Activated B cell treated with CpG ODN at 0.5 μM for 24 hours (primary cell): ENCODE data around the gene AMY2A. TPM values are rescaled to one million over a fixed set of nuclear protein-coding genes. Genes with fewer than 3 reads are reported as not detected.
"Not testable (repeated sequence)": the region's sequence is repeated elsewhere in the genome, so short reads cannot be mapped to it uniquely, and the experiment has no call there.

Experiments
- ATAC-seq: fragments of 200-7000 bp; cut with Tn5 transposase; one replicate; pipeline ENCODE4 v1.10.0; 2021; ENCODE audit warnings: low read depth, mild to moderate bottlenecking, moderate library complexity
- CTCF ChIA-PET: fragments of 350-600 bp; sonication (Branson Sonifier 250); formaldehyde crosslinking; loops from one replicate; lab custom pipeline; 2021; ENCODE audit warnings: antibody characterized with exemption; lab: Charles Lee
- POLR2A ChIA-PET: fragments of 350-600 bp; sonication (Branson Sonifier 250); formaldehyde crosslinking; loops from one replicate; lab custom pipeline; 2021; ENCODE audit warnings: antibody characterized with exemption; lab: Charles Lee
- DNase-seq: peaks from one replicate; pipeline ENCODE4 v3.0.0; 2022
- H3K27ac Mint-ChIP-seq: one replicate; pipeline ENCODE4 v1.8.0; 2020; ENCODE audit warnings: mixed read lengths
- H3K27me3 Mint-ChIP-seq: one replicate; pipeline ENCODE4 v1.8.0; 2021; ENCODE audit warnings: mixed read lengths
- H3K36me3 Mint-ChIP-seq: one replicate; pipeline ENCODE4 v1.8.0; 2021; ENCODE audit warnings: low read depth, mixed read lengths
- H3K4me1 Mint-ChIP-seq: one replicate; pipeline ENCODE4 v1.8.0; 2021; ENCODE audit warnings: mixed read lengths
- H3K4me3 Mint-ChIP-seq: one replicate; pipeline ENCODE4 v1.8.0; 2020; ENCODE audit warnings: mild to moderate bottlenecking, mixed read lengths
- H3K9me3 Mint-ChIP-seq: one replicate; pipeline ENCODE4 v1.8.0; 2020; ENCODE audit warnings: mixed read lengths
- CTCF ChIP-seq: fragments of 200-600 bp; IDR thresholded peaks from one replicate; pipeline ENCODE4 v1.8.0; 2022; ENCODE audit warnings: antibody characterized with exemption, mild to moderate bottlenecking
- intact Hi-C: fragments of 100-400 bp; cut with micrococcal nuclease; formaldehyde crosslinking; loops from one replicate; pipeline ENCODE4 v1.15.1; 2024
- total RNA-seq: library from RNA; stranded (reverse); gene quantifications from 2 replicates; pipeline ENCODE4 v1.2.3, GENCODE V29; 2022

Gene AMY2A
- total RNA-seq = not detected in 2 replicates

GRCh38 chr1:103616994-103617477 is at the start of gene AMY2A:
Gene AMY2A (plus strand): TSS chr1:103617427. CDS start chr1:103617441, 14 bp downstream.
- CTCF ChIA-PET, H3K27me3 Mint-ChIP-seq, ATAC-seq, H3K9me3 Mint-ChIP-seq, DNase-seq, H3K27ac Mint-ChIP-seq, H3K4me1 Mint-ChIP-seq, H3K4me3 Mint-ChIP-seq, POLR2A ChIA-PET, H3K36me3 Mint-ChIP-seq, intact Hi-C loops: not testable (repeated sequence)

- POLR2A ChIA-PET = no interaction called here
- peaks cover 16% of the 10 kb centered on the region for H3K36me3 Mint-ChIP-seq
- intact Hi-C loops = no loop called here
- TF ChIP-seq CTCF = no peak
- no peak for ATAC-seq
- no peak for DNase-seq
- H3K4me3 Mint-ChIP-seq = no peak overlapping the region
- H3K27me3 Mint-ChIP-seq = no peaks in the 10 kb centered on the region
- H3K9me3 Mint-ChIP-seq = no peaks in the 10 kb centered on the region
- H3K27ac Mint-ChIP-seq = no peak overlapping the region
- CTCF ChIA-PET = no interaction called here
- no peaks in the 10 kb centered on the region for H3K4me1 Mint-ChIP-seq
Observed at GRCh38 chr1:103569493-103569892, 47.7 kb upstream of the AMY2A start.

DNA sequence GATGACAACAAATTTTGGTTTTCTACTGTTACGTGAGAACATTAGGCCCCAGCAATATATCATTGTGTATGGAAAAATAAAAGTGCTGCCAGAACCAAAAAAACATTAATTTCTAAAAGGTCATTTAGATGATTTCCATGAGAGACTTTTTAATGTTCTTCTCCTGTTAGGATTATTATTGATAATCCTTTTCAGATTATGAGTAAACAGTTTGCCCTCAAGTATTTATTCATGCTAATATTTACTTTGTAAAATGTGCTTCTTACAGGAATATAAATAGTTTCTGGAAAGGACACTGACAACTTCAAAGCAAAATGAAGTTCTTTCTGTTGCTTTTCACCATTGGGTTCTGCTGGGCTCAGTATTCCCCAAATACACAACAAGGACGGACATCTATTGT is 45.9 kb upstream of the AMY2A start, which contains the start of gene AMY2B:
TSS of gene AMY2B (plus strand) at position 301 of the 400 bp plus-strand sequence. CDS start at position 315, 14 bp downstream.
- H3K27ac Mint-ChIP-seq, POLR2A ChIA-PET, intact Hi-C loops, ATAC-seq, H3K4me3 Mint-ChIP-seq, H3K4me1 Mint-ChIP-seq, H3K9me3 Mint-ChIP-seq, CTCF ChIA-PET, H3K27me3 Mint-ChIP-seq, DNase-seq: not testable (repeated sequence)
- peaks cover 17% of the 10 kb centered on the region for H3K36me3 Mint-ChIP-seq

DNA sequence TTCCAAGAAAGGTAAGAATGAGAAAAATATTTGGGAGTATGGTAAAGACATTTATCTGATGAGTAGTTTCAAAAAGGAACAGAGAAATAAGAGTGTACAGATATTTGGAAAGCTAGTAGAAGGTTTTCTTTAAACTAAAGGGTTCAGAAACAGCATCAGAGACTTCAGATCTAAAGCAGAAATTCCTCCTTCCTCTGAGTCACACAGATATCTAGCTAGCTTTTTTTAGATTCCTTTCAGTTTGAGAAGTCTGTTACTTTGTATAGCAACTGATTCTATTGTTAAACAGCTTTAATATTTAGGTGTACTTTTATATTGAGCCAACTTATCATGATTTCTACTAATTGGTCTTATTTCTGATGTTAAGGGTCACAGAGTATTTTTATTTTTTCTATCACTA is 41.2 kb upstream of the AMY2A start:
- Mint-ChIP-seq H3K4me3 (no peak overlapping the region), H3K27ac (no peak overlapping the region), H3K36me3 (peaks cover 23% of the 10 kb centered on the region), H3K9me3 (no peaks in the 10 kb centered on the region), H3K27me3 (no peaks in the 10 kb centered on the region), H3K4me1 (no peaks in the 10 kb centered on the region)
- no peak for ATAC-seq
- CTCF ChIA-PET = interaction anchor here (0.6 kb wide), 1 partner anchor 228 kb away, joined by 3 read pairs; no protein-coding TSS in a partner anchor
- POLR2A ChIA-PET = no interaction called here
- intact Hi-C loops = no loop called here
- DNase-seq = no peak
- no peak for TF ChIP-seq CTCF

- POLR2A ChIA-PET, H3K4me1 Mint-ChIP-seq: not testable (repeated sequence)
- peaks cover 23% of the 10 kb centered on the region for H3K36me3 Mint-ChIP-seq
Observed at GRCh38 chr1:103576784-103577183, 40.4 kb upstream of the AMY2A start.

GRCh38 chr1:103582464-103582863 is 34.8 kb upstream of the AMY2A start:
- no peak overlapping the region for H3K27ac Mint-ChIP-seq
- DNase-seq (no peak), ATAC-seq (no peak)
- TF ChIP-seq CTCF = no peak
- H3K4me3 Mint-ChIP-seq = no peak overlapping the region
- ChIA-PET CTCF (no interaction called here), POLR2A (no interaction called here)
- no peaks in the 10 kb centered on the region for H3K4me1 Mint-ChIP-seq
- peaks cover 10% of the 10 kb centered on the region for H3K36me3 Mint-ChIP-seq
- H3K27me3 Mint-ChIP-seq = no peaks in the 10 kb centered on the region
- intact Hi-C loops = no loop called here
- peaks cover under 1% of the 10 kb centered on the region for H3K9me3 Mint-ChIP-seq

More at GRCh38 chr1:103576784-103577183, 40.4 kb upstream of the AMY2A start:
- intact Hi-C loops, H3K9me3 Mint-ChIP-seq, H3K4me3 Mint-ChIP-seq, ATAC-seq, H3K27ac Mint-ChIP-seq, DNase-seq, H3K27me3 Mint-ChIP-seq, CTCF ChIA-PET: not testable (repeated sequence)

GRCh38 chr1:103583887-103584286 is 33.3 kb upstream of the AMY2A start:
- Mint-ChIP-seq H3K36me3 (peaks cover 4% of the 10 kb centered on the region), H3K27ac (no peak overlapping the region), H3K4me1 (no peaks in the 10 kb centered on the region), H3K4me3 (no peak overlapping the region), H3K9me3 (peaks cover 6% of the 10 kb centered on the region), H3K27me3 (no peaks in the 10 kb centered on the region)
- ChIA-PET POLR2A (no interaction called here), CTCF (no interaction called here)
- no peak for ATAC-seq
- intact Hi-C loops = no loop called here
- TF ChIP-seq CTCF = no peak
- no peak for DNase-seq
